ENCODE measurements around the gene BCAS1.

- TF ChIP-seq YY1 (IDR thresholded peaks at IDR 0.05; ENCODE audit: low read depth): no peak
- no peak for TF ChIP-seq TCF12 (IDR thresholded peaks at IDR 0.05; ENCODE audit: low read depth)
- no peak for TF ChIP-seq TAF1 (IDR thresholded peaks at IDR 0.05; ENCODE audit: low read depth)
- no peak for TF ChIP-seq MAX (IDR thresholded peaks at IDR 0.05)
- no peak for TF ChIP-seq REST (IDR thresholded peaks at IDR 0.05; ENCODE audit: low read depth)
- no peak for TF ChIP-seq EP300 (IDR thresholded peaks at IDR 0.05; ENCODE audit: borderline replicate concordance)
Measured at GRCh38 chr20:54020868-54021267, 49.5 kb downstream of the BCAS1 start.
